ENCODE results near the gene TUBA4B. TPM values are rescaled to one million over a fixed set of nuclear protein-coding genes. Genes with fewer than 3 reads are reported as not detected.
A peak's percentile ranks its signal among the peaks of the same experiment; 100 is the strongest.

TUBA4B gene
- total and polyA plus RNA-seq, 2 of the 4 experiments (the other 2 are of a cell fraction), result not detected

DNA sequence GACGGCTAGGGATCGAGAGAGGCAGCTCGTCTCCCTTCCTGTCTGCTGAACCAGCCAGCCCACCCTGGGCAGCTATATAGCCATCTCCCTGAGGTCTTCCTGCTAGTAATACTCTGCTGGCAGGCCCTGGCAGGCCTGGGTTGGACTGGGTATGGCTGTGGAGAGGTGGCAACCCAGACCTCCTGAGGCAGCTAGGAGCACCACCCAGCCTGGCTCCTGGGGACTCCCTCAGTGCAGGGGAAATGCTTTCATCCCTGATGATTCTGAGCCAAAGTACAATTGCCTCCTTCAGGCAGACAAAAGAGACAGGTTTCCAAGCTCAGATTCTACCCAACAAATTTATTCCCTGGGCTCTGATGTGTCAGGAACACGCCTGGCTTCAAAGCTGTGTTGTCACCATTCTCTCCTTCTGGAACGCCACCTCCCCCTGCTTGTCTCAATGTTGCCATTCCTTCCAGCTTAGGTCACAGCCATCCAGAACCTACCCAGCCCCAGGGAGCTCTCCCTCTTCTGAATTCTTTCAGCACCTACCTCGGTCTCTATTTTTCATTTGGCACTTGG lies 21.4 kb downstream of the TUBA4B start:
- DNase-seq (peak; percentile 81), ATAC-seq (ENCODE audit: low read depth) (peak; percentile 19; the same call in 1 of the 2 replicates)
- H2BK20ac ChIP-seq (ENCODE audit: low read depth, low read length), result peak overlapping the region; percentile 47
- intact Hi-C loops (cut with micrococcal nuclease), result no loop called here
- in situ Hi-C loops (cut with MboI; ENCODE audit: low sequenced_read_pairs), result no loop called here
- H2AK5ac ChIP-seq (ENCODE audit: low read depth, low read length), result peak overlapping the region; percentile 80
- H3K14ac ChIP-seq (replicated peaks; ENCODE audit: low read depth, low read length), result peak overlapping the region; percentile 39
- H2BK5ac ChIP-seq (ENCODE audit: low read depth, low read length, poor library complexity, severe bottlenecking), result peak overlapping the region; percentile 84
- H2AK9ac ChIP-seq (replicated peaks; ENCODE audit: low read depth, low read length, poor library complexity), result peak overlapping the region; percentile 94
- H2BK15ac ChIP-seq (ENCODE audit: low read depth, low read length), result peak overlapping the region; percentile 68; the same call in 2 of the 3 replicates
- peak overlapping the region; percentile 77 for H3K4ac ChIP-seq (ENCODE audit: low read depth, low read length)
- peaks cover 7% of the 10 kb centered on the region; the same call in 1 of the 2 replicates for H3K27me3 ChIP-seq (ENCODE audit: control insufficient read depth, insufficient read depth, low read length)
- H3K4me1 ChIP-seq (ENCODE audit: control insufficient read depth, insufficient read depth, low read length), result peaks cover 20% of the 10 kb centered on the region
- H2BK120ac ChIP-seq (ENCODE audit: low read depth, low read length), result peak overlapping the region; percentile 87
- H3K9ac ChIP-seq (ENCODE audit: low read depth, low read length), result peak overlapping the region; percentile 10; the same call in 1 of the 2 replicates
- no peak overlapping the region for H3K4me3 ChIP-seq (ENCODE audit: insufficient read depth, low read depth, low read length)
- H3K36me3 ChIP-seq (ENCODE audit: control insufficient read depth, insufficient read depth, low read length), result no peaks in the 10 kb centered on the region
- POLR2A ChIA-PET (ENCODE audit: unreplicated experiment), result no interaction called here
- no TSS peak for BruUV-seq (replicated peaks)
- H3K27ac ChIP-seq (ENCODE audit: insufficient read depth, low read length), result peak overlapping the region; percentile 69
- peak overlapping the region; percentile 68 for H3K18ac ChIP-seq (ENCODE audit: low read depth, low read length)
- H3K4me2 ChIP-seq (ENCODE audit: low read depth, low read length), result peak overlapping the region; percentile 72
- no peaks in the 10 kb centered on the region for H4K20me1 ChIP-seq (ENCODE audit: insufficient read depth, low read length)
- TF ChIP-seq, protein P1, sequence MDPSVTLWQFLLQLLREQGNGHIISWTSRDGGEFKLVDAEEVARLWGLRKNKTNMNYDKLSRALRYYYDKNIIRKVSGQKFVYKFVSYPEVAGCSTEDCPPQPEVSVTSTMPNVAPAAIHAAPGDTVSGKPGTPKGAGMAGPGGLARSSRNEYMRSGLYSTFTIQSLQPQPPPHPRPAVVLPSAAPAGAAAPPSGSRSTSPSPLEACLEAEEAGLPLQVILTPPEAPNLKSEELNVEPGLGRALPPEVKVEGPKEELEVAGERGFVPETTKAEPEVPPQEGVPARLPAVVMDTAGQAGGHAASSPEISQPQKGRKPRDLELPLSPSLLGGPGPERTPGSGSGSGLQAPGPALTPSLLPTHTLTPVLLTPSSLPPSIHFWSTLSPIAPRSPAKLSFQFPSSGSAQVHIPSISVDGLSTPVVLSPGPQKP (IDR thresholded peaks at IDR 0.05; ENCODE audit: borderline replicate concordance, low read depth, low read length), result no peak
- 0 out of 2 replicates have a peak, but pooled peaks have one; percentile 33 for TF ChIP-seq MAZ (IDR thresholded peaks at IDR 0.05; ENCODE audit: borderline replicate concordance, low read depth, low read length)
- no peak for TF ChIP-seq RAD21 (IDR thresholded peaks at IDR 0.05; ENCODE audit: low read length)
- peak; percentile 54 for TF ChIP-seq RCOR1 (IDR thresholded peaks at IDR 0.05; ENCODE audit: insufficient replicate concordance, low read length)
- peak; percentile 57; the same call in 1 of the 2 replicates for TF ChIP-seq CEBPB (IDR thresholded peaks at IDR 0.05; ENCODE audit: low read depth, low read length)
- no peak for TF ChIP-seq MAFK (IDR thresholded peaks at IDR 0.05; ENCODE audit: low read depth, low read length)
- TF ChIP-seq BHLHE40 (IDR thresholded peaks at IDR 0.05; ENCODE audit: low read depth, low read length), result peak; percentile 57; the same call in 1 of the 2 replicates
- 0 out of 2 replicates have a peak, but pooled peaks have one; percentile 55 for TF ChIP-seq MXI1 (IDR thresholded peaks at IDR 0.05; ENCODE audit: borderline replicate concordance, low read depth, low read length)
- no peak for TF ChIP-seq RFX5 (IDR thresholded peaks at IDR 0.05; ENCODE audit: low read depth, low read length)
- peak overlapping the region; percentile 2 to 65; a peak in 3 of 4 replicates for H4K8ac ChIP-seq (ENCODE audit: low read depth in 2 of 2, low read length in 2 of 2)
- H3K23ac ChIP-seq (ENCODE audit: low read depth, low read length), result peak overlapping the region; percentile 21; the same call in 1 of the 2 replicates
- H2AFZ ChIP-seq (replicated peaks; ENCODE audit: low read length, poor library complexity), result peak overlapping the region; percentile 82
- dilution Hi-C loops (cut with HindIII; ENCODE audit: low sequenced_read_pairs, unreplicated experiment), result no loop called here
- peak overlapping the region; percentile 75 for H4K5ac ChIP-seq (ENCODE audit: low read depth, low read length)
- peaks cover 13% of the 10 kb centered on the region for H3K9me1 ChIP-seq (ENCODE audit: insufficient read depth, low read length)
- peak overlapping the region; percentile 84; the same call in 1 of the 2 replicates for H4K91ac ChIP-seq (ENCODE audit: insufficient read depth, low read depth, low read length)
- CTCF ChIA-PET, result interaction anchor here (1.2 kb wide), 1 partner anchor 21 kb away, joined by 6 read pairs; no protein-coding TSS in a partner anchor
- H3K9me3 ChIP-seq (ENCODE audit: control insufficient read depth, insufficient read depth, low read length), result no peaks in the 10 kb centered on the region
- H3K79me1 ChIP-seq (ENCODE audit: low read depth in 1 of 2, low read length in 2 of 2), result no peaks in the 10 kb centered on the region; a peak in 1 of 4 replicates
- H3K56ac ChIP-seq (ENCODE audit: extremely low read depth, insufficient read depth, low read length), result 0 out of 2 replicates have a peak overlapping the region, but pooled peaks have one; percentile 3
- 0% methylated on average over 2 of the region's 6 CpGs; no CpG with 5 or more reads in 1 of the 2 experiments for WGBS, 2 experiments (ENCODE audit: extremely low coverage in 2 of 2, insufficient read length in 1 of 2)
